GM20431 (cell line): ENCODE data around the gene PLCE1.
"Not testable (repeated sequence)": the region's sequence is repeated elsewhere in the genome, so short reads cannot be mapped to it uniquely, and the experiment has no call there.

ENCODE experiments used
- in situ Hi-C: fragments of 300-500 bp; cut with MseI, MboI; formaldehyde crosslinking; loops from one replicate; pipeline ENCODE4 v1.15.0; 2020; ENCODE audit warnings: low sequenced_read_pairs; ENCODE audit not compliant: unreplicated experiment

PLCE1 gene

DNA sequence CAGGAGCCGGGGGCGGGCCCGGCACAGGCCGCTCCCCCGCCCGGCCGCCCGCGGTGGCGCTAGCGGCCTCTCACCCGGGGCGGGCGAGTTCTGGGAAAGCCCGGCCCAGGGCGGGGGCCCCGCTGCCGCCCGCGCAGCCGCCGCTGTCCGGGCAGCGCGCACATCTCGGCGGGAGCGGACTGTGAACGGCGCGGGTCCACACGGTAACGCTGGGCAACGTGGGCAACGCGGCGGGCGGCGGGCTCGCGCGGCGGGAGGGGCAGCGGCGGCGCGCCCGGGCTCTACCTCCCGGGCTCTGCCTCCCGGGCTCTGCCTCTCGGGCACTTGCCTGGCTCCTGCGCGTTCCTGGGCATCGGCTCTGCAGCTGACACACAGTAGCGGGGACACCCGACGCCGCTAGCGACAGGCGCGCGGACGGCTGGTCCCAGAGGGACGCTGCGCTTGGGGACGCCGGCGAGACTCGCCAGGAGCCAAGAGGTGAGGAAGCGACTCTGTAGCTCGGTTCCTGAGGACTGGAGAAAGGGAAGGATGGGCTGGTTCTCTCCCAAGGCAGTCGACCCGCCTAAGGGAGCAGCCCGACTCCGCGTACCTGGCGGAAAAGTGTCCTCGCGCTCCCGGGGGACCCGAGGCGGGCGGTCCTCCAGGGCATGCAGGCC is at the start of gene PLCE1:
Gene PLCE1, plus strand, starts transcription at position 150 of the 656 bp plus-strand sequence. CDS start 37,116 bp downstream, outside the sequence.
- in situ Hi-C loops = no loop called here

- in situ Hi-C loops = no loop called here
Observed at GRCh38 chr10:93945819-93946218, 47.9 kb upstream of the PLCE1 start.

DNA sequence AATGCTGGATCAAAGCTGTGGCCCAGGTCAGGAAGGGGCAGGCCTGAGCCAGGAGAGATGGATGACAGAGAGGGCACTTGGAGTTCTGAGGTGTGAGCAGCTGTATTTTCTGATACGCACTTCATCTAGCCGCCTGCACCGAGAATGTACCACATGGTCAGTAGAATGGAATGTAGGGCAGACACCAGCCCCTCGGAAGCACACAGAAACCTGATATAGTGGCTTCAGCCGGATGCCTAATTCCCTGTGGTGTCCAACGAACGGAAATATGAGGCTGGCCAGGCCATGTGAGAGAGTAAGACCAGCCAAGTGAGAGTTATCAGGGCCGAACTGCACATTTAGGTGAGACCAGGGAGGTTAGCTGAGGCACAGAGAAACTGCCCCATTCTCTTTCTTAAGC is 46.7 kb upstream of the PLCE1 start:
- in situ Hi-C loops = no loop called here

- in situ Hi-C loops = no loop called here
Observed at GRCh38 chr10:93947524-93947923, 46.2 kb upstream of the PLCE1 start.

- in situ Hi-C loops = no loop called here
Observed at GRCh38 chr10:93951905-93952304, 41.8 kb upstream of the PLCE1 start.

DNA sequence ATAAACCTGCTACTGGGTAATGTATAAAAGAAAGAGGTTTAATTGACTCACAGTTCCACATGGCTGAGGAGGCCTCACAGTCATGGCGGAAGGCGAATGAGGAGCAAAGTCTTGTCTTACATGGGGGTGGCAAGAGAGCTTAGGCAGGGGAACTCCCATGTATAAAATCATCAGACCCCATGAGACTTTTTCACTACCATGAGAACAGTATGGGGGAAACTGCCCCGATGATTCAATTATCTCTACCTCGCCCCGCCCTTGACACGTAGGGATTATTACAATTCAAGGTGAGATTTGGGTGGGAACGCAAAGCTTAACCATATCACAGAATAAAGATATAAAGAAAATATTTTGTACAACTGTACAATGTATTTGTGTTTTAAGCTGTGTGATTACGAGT is 39.4 kb upstream of the PLCE1 start:
- in situ Hi-C loops = no loop called here

DNA sequence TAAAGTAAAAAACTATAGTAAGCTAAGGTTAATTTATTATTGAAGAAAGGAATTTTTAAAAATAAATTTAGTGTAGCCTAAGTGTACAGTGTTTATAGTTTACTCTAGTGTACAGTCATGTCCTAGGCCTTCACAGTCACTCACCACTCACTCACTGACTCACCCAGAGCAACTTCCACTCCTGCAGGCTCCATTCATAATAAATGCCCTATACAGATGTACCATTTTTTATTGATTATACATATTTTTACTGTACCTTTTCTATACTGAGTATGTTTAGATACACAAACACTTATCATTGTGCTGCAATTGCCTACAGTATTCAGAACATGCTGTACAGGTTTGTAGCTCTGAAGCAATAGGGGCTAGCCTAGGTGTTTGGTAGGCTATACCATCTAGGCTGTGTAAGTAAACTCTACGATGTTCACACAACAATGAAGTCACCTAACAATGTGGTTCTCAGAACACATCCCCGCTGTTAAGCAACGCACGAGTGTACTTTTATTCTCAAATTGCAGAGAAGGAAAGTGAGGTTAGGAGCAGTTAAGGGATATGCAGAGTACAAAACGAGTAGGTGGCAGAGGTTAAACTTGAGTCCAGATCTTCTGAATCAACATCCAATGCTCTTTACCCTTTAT is 38.9 kb upstream of the PLCE1 start:
- in situ Hi-C loops = no loop called here

DNA sequence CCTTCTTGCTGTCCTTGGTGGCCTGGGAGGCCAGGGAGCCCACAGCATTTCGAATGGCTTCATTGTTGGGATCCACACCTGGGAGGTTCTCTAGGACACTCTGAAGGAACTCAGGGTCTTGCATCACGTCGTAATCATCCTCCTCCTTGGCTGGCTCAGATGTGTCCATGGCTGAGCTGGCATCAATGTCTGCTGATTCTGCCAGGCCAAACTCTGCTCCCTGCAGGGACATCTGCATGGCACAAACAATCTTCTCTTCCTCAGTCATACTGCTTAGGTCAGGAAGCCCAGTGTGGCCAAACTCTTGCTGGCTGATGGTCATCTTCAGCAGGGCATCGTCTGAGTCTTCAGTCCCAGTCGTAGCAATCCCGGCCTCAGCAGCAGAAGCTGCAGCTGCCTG is 34.9 kb upstream of the PLCE1 start:
- in situ Hi-C loops = no loop called here

GRCh38 chr10:93960988-93961387 is 32.7 kb upstream of the PLCE1 start:
- in situ Hi-C loops = not testable (repeated sequence)

DNA sequence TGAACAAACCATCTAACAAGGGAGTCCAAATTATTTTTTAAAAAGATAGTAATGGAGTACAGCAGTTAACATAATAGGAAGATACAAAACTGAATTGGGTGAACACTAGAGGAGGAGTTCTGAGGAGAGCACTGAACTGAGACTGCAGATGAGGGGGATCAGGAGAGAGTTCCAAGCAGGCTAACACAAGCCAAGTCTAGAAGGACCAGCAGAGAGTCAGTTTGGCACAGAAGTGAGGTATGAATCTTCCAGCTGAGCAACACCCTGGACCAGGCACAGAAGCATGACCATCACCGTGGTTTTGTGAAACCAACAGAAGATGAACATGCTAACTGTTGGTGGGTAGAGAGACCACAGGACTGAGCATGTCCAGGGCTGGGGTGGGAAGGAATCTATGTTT is 30.8 kb upstream of the PLCE1 start:
- in situ Hi-C loops = no loop called here

DNA sequence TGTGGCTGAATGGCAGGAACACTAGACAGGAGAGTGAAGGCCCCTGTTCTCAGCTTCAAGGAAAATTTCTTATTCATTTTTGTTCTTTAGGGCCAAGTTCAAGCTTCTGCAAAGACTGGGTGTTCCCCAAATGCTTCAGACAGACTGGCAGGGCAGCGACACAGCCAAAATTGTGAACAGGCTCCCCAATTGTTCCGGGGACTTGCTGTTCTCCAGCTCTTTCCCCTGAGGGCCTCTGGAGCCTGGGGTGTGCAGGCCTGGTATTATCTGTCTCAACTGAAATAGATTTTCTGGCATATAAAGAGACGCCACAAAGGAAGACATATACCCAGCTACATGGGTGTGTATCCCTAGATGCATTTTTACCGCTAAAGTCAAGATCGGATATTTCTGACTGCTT is 30.3 kb upstream of the PLCE1 start:
- in situ Hi-C loops = no loop called here

- in situ Hi-C loops = no loop called here
Observed at GRCh38 chr10:93965911-93966310, 27.8 kb upstream of the PLCE1 start.

DNA sequence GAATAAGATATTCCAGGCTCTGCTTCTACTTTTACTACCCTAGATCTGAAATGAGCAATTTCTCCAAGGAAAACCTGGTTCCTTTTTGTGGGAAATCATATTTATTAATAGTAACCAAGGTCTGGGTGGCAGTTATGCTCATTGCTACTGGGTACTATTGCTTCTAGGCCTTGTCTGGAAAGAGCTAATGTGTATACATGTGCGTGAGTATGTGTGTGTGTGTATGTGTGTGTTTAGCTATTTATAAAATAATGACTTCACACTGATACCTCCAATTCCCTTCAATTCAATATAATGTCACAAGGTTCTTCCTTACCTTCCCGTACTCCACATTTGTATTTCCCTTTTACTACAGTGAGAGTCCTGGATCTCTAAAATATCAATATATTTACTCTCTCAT is 26.0 kb upstream of the PLCE1 start:
- in situ Hi-C loops = no loop called here

- in situ Hi-C loops = no loop called here
Observed at GRCh38 chr10:93968540-93968945, 25.2 kb upstream of the PLCE1 start.

DNA sequence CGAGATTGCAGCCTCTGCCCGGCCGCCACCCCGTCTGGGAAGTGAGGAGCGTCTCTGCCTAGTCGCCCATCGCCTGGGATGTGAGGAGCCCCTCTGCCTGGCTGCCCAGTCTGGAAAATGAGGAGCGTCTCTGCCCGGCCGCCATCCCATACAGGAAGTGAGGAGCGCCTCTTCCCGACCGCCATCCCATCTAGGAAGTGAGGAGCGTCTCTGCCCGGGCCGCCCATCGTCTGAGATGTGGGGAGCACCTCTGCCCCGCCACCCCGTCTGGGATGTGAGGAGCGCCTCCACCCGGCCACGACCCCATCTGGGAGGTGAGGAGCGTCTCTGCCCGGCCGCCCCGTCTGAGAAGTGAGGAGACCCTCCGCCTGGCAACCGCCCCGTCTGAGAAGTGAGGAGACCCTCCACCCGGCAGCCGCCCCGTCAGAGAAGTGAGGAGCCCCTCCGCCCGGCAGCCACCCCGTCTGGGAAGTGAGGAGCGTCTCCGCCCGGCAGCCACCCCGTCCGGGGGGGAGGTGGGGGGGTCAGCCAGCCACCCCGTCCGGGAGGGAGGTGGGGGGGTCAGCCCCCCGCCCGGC is 23.2 kb upstream of the PLCE1 start:
- in situ Hi-C loops = not testable (repeated sequence)

- in situ Hi-C loops = no loop called here
Observed at GRCh38 chr10:93973748-93974445, 19.8 kb upstream of the PLCE1 start.

GRCh38 chr10:93977442-93977841 is 16.3 kb upstream of the PLCE1 start:
- in situ Hi-C loops = no loop called here

DNA sequence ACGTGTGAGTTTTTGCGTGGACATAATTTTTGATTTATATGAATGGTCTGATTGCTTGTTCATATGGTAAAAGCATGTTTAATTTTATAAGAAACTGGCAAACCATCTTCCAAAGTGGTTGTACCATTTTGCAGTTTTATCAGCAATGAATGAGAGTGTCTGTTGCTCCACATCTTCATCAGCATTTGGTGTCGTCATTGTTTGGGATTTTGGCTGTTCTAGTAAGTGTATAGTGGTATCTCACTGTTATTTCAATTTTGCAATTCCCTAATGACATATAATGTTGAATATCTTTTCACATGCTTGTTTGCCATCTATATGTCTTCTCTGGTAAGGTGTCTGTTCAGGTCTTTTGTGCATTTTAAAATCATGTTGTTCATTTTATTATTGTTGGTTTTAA is 13.2 kb upstream of the PLCE1 start:
- in situ Hi-C loops = no loop called here

- in situ Hi-C loops = no loop called here
Observed at GRCh38 chr10:93991114-93991513, 2.6 kb upstream of the PLCE1 start.

DNA sequence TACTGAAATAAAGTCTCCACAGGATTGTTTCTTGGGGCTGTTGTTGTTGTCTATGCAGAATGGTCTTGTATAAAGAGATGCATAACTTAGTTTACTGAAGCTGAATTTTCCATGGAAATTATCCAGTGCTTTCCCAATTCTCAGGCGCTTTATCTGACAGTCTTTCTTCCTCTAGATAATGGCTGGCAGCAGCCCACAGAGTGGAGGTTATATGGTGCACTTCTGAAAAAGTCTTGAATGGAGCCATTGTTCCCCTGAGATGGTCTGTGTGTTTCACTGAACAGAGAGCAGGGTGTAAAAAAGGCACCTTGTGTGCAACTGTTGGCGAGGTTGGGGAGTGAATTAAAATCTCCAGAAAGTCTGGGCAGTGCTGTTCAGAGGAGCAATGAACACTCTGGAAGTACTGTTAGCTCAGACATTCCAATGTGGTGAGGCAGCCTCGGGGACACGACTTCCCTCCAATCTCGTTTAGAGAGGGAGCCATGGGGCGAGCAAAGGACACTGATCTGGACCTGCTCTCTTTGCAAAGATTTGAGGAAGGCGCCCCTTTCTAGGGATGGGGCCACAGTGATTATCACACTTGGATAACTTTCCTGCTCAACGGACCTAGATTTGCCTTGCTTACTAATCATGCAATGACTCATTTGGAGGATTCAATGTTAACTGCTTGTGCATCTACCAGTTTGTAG is 2.0 kb upstream of the PLCE1 start:
- in situ Hi-C loops = no loop called here
